ENCODE measurements around the gene SPACDR. TPM values are rescaled to one million over a fixed set of nuclear protein-coding genes. Genes with fewer than 3 reads are reported as not detected.
A peak's percentile ranks its signal among the peaks of the same experiment; 100 is the strongest.

The SPACDR gene
- polyA plus RNA-seq, 3 donors, result 0.73 to 1.9 (median 1.3) TPM

DNA sequence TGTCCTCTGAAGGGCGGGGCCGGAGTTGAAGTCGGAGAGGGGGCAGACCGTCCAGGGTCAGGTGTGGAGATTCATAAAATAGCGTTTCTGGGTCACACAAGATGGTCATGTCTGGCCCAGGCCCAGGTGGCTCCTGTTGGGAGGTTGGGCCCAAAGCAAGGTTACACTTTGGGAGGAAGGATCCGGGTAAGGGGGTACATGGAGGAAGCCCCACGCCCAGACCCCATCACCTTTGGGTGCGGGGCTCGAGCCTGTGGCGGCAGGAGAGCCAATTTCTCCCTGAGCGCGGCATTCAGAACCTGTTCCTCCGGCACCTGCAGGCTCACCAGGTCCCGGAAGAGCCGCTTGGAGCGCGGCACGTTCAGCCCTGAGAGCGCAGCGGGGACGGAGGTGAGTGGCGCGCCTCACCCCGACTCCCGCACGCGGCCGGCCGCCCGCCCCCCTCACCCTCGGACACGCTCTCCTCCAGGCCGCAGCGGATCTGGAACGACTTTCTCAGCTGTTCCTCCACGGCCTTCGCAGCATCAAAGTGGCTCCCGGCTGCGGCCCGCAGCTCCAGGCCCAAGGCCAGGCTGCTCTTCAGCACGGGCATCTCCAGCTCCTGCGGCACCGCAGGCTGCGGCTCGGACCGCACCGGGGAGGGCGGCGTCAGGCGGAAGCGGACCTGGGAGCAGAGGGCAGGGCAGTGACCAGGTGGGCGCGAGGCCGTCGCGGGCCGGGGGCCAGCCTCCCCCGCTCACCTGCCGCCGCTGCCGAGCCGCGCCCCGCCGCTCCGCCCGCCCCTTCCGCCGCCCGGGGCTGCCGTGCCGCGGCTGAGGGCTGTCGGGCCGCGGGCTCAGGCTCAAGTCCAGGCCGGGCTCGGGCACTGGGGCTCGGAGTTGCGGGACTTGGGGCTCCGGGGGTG lies 28.4 kb downstream of the SPACDR start:
- no peak for DNase-seq

DNA sequence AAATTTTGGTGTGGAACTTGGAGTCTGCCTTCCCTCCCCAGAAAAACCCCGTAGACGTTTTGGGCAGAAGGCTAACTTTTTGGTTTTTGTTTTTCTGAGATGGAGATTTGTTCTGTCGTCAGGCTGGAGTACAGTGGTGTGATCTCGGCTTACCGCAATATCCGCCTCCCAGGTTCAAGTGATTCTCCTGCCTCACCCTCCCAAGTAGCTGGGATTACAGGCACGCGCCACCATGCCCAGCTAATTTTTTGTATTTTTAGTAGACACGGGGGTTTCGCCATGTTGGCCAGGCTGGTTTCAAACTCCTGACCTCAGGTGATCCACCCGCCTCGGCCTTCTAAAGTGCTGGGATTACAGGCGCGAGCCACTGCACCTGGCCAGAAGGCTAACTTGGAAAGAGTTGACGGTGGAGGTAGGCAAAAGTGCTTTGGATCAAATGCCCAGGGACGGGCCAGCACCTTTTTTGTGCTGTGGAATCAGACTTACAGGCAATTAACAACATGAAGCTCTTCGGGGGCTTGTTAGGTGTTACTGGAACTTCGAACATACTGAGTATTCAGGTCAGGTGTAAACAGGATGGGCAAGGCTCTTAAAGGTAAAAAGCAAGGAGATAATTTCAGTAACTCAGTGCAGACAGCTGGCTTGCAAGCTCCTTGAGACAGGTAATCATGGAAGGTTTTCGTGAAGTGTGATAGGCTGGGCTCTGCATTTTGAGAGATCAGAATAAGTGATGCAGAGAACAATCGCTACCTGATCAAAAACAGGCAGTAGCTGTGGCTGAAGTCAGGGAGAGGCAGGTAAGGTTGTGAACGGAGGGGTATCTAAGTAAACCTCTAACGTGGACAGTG lies 29.5 kb downstream of the SPACDR start:
- DNase-seq, result no peak

- DNase-seq, result no peak
Measured at GRCh38 chr7:100433592-100434296, 30.3 kb downstream of the SPACDR start.

GRCh38 chr7:100433276-100433591 lies 30.8 kb downstream of the SPACDR start:
- DNase-seq, result no peak

DNA sequence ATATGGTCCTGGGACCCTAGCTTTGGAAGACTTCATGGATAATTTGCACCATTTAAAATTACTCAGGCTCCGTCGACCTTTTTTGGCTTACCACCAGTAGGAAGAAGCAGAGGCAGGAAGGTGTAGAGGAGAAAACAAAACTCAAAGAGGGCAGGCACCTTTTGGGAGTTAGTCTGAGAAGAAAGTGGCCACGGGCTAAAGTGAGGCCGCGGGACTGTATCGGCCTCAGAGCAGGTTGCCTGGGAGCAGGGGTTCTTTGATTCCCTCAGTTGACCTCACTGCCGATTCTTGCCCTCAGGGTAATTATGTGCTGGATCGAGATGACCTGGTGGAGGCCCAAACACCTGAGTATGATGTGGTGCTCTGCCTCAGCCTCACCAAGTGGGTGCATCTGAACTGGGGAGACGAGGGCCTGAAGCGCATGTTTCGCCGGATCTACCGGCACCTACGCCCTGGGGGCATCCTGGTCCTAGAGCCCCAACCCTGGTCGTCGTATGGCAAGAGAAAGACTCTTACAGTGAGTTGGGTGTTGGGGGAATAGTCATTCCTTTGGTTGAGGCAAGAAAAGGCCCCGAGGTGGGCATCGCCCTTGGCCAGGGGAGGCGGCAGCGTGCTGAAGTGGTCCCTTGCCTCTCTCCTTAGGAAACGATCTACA lies 31.3 kb downstream of the SPACDR start:
- no peak for DNase-seq

DNA sequence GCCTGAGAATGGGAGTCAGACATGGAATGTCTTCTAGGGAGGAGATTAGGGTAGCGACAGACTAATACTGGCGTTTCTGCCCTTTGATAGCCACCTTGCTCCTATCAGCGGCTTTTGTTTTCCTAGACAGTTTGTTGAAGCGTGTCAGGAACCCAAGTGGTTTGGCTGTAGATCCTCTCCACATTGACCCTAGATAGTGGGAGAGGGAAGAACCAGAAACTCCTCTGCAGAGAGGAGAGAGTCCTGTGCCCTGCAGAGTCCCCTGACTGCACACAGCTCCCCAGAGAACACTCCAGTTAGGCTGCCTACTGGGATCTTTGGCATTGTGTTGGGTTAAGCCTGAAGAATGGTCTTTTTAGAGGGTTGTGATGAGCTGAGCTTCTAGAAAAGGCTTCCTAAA lies 32.0 kb downstream of the SPACDR start:
- no peak for DNase-seq

- DNase-seq, result no peak
Measured at GRCh38 chr7:100431286-100431735, 32.7 kb downstream of the SPACDR start.

- DNase-seq, result no peak
Measured at GRCh38 chr7:100430493-100431285, 33.4 kb downstream of the SPACDR start.

GRCh38 chr7:100429637-100430492 lies 34.2 kb downstream of the SPACDR start, which contains the start of gene MEPCE:
TSS of gene MEPCE (plus strand) at chr7:100429831. CDS start at chr7:100430019, 188 bp downstream.
- DNase-seq, result peak; percentile 96

DNA sequence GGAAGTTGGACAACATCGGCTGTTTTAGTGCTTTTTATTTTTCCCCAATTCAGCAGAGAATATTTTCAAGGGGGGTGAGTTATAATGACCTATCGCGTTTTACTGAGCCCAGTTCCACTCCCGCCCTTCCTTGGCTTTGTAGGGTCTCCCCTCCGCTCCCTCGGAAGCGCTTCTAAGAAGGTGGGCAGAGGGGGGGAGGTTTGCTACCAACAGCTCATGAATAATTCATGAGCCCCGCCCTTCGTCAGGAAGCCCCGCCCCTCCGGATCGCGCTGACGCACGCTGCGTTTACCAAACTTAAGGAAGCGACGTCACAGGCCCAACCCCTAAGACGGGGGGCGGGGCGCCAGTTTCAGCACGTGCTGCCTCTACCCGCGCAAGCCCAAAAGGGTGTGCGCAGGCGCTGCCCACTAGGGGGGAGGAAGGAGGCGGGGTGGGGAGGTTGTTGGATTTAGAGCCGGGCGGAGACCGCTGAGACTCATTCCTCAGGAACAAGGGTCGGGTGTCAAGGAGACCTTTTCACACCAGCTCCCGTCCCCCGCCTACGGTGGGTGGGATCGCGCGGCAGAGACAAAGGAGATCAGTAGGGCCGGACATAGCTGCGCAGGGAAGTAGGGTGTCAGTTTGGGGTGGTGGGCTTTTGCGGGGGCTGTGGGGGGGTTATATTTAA lies 35.0 kb downstream of the SPACDR start:
- peak; percentile 100 for DNase-seq

DNA sequence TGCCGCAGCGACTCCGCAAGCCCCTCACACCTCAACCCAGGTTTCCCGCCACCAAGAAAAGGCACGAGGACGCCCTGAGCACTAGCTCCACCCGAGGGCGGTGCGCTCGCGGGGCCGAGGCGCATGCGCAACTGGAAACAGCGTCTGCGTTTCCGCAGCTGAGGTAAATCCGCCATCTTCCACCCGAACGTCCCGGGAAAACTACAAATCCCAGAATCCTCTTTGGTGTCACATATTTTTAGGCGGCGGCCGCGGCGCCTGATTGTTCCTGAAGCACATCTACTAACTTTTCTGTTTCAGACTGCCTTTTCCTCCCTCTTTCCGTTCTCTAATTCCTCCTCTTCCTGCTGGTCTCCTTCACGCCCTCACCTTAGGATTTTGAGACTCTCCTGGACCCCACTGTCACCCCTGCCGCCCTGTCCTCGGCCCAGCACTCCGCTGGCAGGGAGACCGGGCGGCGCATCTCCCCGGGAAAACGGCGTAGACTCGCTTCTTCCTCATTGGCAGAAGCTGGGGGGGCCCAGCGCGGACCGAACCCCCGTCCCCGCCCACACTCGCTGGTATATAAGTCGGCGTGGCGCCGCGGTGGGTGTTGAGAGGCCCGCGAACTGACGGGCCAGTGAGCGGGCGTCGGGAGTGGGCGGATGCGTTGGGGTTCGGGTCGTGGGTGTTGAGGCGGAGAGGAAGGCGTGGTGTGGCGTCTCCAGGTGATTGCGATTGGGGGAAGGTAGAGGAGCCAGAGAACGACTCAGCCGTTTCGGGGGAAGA lies 35.7 kb downstream of the SPACDR start, which contains the start of gene ZCWPW1:
ZCWPW1 (minus strand) TSS at position 505 of the 768 bp plus-strand sequence. CDS start 8,054 bp downstream, outside the sequence.
- peak; percentile 97 for DNase-seq

DNA sequence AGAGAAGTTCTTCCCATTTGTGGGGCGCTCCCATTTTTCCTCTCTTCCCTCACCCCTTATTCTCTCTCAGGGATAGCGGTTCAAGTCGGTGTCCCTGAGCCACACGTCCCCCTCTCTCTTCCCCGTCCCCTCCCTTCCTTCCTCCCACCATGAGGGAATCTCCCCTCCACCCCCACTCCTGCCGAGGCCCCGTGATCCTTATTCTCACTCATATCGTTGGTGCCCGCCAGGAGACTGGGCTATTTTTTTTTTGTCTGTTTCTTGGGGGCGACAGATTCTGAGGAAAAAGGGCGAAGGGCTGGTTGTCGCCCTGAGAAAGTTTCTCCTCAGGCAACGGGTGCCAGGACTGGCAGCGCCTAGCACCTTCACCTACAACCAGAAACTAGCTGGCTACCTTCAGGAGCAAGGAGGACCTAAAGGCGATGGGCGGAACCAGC lies 36.3 kb downstream of the SPACDR start:
- no peak for DNase-seq

DNA sequence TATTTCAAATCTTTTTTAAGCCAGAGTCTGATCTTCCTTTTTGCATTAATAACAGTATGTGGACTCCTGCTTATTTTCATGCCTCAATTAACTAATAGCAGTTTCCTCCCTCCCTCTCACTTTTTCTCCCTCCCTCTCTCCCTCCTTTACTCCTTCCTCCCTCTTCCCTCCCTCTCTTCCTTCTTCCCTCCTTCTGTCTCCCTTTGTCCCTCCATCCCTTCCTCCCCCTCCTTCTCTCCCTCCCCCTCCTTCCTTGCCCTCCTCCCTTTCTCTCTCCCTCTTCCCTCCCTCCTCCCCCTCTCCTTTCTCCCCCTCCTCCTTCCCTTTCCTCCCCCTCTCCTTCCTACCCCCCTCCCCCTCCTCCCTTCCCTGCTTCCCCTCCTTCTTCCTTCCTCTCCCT lies 37.5 kb downstream of the SPACDR start:
- no peak for DNase-seq

GRCh38 chr7:100425347-100425746 lies 38.7 kb downstream of the SPACDR start:
- no peak for DNase-seq

- no peak for DNase-seq
Measured at GRCh38 chr7:100423315-100423714, 40.7 kb downstream of the SPACDR start.

DNA sequence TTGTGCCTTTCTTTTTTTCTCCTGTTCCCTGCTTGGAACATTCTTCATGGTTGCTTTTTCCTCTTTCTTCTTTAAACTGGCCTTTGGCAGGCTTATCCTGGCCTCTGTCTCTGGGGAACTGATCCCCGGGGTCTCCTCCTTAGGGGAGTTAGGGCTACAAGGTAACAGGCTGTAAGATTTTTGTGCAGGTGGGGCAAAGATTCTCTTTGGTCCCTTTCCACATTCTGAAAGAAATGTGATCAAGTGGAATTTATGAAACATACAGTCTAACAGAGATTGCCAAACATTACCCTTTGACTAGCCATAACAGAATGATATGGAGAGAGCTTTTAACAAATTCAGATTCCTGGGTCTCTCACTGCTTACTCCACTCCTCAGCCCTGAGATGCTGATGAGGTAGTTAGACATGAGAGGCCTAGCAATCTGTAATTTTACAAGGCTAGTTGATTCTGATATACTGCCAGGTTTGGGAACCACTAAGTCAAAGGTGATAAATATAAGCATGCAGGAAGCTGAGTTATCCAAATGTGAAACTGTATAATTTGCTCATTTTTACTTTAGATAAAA lies 44.3 kb downstream of the SPACDR start:
- no peak for DNase-seq

- no peak for DNase-seq
Measured at GRCh38 chr7:100418930-100419659, 45.0 kb downstream of the SPACDR start.
